NCI-H510A (cell line): ENCODE measurements around the gene ZMYND8.

Experiments
- DNase-seq: peaks from one replicate; lab custom pipeline; 2025; lab: John Stamatoyannopoulos, UW

Gene ZMYND8

DNA sequence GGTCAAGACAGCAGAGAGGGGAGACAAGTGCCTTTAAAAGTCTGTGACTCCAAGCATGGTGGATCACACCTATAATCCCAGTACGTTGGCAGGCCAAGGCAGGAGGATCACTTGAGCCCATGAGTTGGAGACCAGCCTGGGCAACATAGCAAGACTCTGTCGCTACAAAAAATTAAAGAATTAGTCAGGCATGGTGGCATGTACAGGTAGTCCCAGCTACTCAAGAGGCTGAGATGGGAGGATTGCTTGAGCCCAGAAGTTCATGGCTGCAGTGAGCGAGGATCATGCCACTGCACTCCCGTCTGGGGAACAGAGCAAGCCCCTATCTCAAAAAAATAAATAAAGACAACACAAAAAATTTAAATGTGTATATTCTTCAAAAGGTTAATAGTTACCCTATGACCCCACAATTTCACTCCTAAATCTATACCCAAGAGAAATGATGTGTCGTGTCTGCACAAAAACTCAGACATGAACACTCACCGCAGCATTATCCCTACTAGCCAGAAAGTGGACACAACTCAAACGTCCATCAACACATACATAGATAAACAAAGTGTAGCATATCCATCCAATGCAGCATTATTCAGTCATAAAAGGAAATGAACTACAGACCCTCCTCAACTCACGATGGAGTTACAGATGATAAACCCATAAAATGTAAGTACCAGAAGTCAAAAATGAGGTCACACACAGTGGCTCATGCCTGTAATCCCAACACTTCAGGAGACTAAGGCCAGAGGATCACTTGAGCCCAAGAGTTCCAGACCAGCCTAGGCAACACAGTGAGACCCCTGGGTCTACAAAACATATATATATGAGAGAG is 23.9 kb downstream of the ZMYND8 start:
- DNase-seq, result no peak

DNA sequence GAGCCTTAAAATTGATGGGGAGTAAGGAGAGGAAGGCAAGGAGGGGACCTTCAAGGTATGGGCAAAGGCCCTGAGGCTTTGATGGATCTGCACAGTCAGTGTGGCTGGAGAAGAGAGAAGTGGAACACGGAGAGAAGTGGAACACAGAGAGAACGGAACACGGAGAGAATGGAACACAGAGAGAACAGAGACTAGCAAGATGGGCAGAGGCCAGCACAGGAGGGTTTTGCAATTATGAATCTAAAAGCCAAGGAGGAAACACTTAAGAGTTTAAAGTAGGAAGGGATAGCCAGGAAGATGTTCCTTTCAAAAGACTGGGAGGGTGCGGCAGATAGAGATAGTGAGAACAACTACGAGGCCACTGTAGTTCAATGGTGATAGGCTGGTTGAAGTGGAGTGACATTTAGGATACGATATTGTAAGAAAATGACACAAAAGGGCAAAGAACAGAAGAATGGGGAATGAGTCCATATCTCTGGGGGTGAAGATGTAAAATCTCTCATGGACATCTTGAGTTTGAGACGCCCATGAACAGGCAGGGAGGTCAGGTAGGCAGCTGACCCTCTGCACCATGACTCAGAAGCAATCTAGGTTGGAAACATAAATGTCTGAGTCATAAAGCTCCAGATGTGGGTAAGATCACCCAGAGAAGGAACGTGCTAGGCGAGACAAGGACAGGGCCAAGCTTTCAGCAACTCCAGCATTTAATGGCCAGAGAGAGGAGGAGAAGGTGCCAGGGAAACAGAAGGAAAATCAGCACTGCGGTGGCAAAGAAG is 25.4 kb downstream of the ZMYND8 start:
- no peak for DNase-seq

DNA sequence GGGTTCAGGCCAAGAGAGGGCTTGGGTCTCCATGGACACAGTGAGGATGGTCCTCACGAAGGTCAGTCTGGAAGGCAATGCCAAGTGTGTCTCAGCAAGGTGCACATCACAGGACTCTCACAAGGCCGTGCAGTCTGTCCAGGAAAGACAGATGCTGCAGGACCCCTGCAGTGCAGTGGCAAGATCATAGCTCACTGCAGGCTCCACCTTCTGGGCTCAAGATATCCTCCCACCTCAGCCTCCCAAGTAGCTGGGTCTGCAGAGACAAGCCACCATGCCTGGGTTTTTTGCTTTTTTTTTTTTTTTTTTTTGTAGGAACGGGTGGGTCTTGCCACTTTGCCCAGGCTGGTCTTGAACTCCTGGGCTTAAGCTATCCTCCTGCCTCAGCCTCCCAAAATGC is 26.4 kb downstream of the ZMYND8 start:
- no peak for DNase-seq

DNA sequence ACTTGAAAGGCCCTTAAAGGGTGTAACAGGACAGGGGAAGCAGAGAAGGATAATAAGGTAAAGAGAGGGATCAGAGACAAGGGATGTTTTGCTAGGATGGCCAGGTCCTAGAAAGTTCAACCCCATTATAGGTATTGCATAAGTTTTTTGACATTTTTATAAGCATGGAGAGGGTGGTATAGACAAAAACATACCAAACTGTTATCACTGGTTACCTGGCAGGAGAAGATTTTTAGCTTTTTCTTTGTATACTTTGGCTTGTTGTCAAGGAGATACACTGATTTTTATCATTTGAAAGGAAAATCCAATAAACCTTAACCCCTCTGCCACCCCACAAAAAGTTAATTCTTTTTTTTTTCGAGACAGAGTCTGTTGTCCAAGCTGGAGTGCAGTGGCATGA is 28.4 kb downstream of the ZMYND8 start:
- no peak for DNase-seq

DNA sequence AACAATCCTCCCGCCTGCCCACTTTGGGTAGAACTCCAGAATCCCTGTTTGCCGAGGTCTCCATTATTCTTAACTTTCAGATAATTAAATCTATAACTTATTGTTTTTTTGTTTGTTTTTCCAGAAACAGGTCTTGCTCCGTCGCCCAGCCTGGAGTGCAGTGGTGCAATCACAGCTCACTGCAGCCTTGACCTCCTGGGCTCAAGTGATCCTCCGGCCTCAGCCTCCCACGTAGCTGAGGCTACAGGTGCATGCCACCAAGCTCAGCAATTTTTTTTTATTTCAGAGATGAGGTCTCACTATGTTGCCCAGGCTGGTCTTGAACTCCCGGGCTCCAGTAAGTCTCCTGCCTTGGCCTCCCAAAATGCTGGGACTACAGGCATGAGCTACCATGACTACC is 28.8 kb downstream of the ZMYND8 start:
- no peak for DNase-seq

DNA sequence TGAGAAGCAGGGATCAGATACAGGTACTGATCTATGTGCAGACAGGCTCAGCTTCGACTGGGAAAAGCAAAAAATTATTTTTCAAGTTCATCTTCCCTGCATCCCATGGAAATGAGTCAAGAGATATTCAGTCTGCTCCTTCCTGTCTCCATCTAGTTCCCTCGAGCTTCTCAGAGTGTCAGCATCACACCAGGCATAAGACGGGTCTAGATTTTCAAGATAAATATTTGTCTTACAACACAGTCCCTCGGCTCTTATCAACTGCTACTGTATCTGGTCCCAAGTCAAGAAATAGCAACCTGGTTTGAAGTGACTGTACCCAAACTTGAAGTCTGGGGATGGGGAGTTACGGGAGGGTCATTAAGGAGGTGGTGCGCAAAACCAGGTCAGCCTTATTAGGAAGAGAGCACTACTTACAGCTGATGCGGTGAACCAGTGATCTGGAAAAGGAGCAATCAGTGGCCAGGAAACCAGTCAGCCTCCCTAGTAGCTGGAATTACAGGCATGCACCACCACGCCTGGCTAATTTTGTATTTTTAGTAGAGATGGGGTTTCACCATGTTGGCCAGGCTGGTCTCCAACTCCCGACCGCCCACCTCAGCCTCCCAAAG is 29.7 kb downstream of the ZMYND8 start:
- DNase-seq, result no peak

DNA sequence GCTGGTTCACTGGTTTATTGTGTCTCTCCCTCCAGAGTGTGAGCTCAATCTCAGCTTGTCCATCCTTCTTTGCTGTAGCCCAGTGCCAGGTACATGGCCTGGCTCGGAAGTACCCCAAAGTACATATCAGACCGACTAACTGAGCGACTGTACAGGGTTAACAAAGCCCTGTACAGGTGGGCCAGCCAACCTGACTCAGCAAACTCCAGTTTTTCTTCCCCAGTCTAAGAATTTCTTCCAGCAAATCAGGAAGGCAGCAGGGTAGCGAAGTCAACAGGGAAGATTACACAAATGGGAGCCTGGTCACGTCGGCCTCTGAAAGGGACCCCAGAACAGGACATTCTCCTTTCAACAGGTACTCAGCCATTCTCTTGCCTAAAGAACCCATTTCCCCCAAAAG is 31.3 kb downstream of the ZMYND8 start:
- no peak for DNase-seq

DNA sequence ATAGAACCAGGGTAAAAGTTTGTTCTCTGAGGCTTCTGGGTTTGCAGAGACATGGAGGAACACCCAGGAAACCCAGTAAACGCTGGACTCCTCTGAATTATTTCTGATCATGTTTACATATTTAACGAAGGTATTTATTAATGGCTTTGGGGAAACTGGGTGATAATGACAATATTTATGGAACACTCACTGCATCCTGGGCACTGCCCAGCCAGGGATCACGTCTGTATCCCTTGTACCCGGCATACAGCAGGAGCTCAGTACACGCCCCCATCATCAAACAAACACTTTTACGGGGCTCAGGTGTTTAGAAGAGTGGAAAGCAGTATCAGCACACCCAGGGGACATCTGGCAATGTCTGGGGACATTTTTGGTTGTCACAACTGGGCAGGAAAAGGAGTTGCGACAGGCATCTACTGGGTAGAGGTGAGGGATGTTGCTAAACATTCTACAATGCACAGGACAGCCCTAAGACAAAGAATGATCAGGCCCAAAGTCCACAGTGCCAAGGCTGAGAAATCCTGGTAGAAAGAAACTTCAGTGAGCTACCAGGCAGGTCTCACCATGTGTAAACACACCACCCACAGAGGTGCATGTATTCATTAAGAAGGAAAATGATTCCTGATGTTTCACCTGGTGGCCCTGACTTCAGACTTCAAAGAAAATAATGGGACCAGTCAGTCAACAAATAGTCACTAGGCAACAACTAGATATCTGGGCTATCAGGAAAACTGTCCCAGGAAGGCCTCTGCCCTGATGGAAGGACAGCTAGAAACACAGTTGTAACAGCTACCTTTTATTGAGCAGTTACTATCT is 35.3 kb downstream of the ZMYND8 start:
- DNase-seq, result peak; percentile 58

DNA sequence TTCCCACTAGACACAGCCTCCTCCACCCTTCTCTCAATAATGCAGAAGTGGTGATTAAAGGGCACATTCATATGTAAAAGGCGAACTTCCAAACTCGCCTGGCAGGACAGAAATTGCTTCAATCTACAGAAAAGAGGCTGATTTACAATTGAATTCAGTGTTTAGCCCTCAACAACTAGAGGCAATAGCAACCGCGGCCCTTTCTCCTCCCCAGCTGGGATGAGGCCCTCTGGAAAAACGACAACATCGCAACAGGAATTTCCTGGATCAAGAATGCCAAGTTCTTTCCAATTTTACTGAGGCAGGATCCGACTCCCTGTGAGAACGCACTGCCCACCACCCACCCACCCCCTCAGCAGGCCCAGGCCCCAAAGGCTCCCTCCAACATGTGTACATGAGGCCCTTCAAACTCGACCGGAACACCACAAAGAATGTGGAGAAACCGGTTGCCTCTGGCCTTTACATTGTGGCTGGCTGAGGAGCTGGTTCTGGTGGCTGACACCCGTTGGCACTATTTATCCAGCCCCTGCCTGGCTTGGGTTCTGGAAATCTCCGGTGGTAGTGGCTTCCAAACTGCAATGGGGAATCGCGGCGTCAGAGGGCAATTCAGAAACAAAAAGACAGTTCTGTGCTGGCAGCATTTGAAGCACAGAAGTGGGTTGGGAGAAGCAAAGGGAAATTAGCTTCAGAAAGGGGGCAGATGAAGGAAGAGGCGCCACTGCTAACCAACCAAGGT is 36.8 kb downstream of the ZMYND8 start:
- DNase-seq, result peak; percentile 96

DNA sequence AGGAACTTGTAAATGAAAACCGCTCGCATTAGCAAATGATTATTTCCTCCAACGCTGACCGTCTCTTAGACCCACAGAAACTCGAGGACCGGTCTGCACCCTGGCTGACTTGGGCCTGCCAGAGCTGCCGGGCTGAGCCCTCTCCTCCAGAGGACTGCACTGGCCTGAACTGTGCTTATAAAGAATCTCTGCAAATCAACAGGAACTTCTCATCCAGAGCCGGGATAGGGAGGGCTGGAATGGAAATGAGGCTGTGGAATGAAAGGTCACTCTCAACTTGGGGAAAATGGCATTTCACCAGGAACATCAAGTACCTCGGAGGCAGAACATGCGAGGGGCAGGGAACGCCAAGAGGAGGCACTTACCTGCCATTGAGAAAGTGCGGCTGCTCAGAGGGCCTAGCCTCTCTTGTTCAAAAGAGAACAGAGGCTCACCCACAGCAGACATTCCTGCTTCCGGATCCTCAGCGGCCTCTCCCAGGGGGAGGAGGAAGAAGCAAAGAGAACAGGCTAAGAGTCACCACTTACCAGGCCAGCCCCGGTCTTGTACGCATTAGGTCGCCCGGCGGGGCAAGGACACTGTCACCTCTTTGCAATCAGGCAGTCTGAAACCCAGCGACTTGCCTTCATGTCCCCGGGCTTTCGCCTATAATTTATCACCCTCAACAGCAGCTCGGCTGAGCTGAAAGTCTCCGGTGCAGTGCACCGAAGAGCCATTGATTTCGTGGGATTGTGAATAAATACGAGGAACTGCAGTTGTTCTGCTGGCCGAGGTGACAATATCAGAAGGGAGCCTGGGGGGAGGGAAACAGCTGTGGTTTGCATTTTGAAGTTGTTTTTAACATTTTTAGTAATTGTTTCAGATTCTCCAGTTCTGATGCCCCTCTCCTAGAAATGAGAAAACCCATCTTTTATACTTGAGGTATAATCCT is 37.6 kb downstream of the ZMYND8 start:
- peak; percentile 34 for DNase-seq

DNA sequence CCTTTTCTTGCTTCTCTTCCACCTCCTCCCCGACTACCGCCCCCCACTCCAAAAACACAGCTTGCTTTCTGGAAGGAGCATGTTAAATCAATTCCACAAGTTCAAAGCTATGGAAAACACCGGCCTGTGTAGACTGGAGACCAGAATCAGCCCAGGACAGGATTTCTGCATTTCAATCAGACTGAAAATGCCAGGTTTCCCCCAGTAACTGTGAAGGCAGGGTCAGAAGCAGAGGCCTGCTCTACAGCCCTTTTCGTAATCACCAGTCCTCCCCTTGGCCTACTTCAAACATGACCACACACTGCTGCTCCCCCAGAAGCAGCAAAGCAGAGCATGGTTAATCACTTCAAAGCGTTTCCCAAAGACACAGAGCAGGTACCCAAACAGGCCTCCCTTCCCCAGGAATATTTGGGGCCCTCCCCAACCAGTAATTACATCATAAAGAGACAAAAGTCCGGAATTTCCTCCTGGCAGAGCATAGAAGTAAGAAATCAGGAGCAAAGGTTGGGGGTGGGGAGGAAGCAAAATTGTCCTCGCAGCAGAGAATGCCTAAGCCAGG is 38.4 kb downstream of the ZMYND8 start:
- no peak for DNase-seq

DNA sequence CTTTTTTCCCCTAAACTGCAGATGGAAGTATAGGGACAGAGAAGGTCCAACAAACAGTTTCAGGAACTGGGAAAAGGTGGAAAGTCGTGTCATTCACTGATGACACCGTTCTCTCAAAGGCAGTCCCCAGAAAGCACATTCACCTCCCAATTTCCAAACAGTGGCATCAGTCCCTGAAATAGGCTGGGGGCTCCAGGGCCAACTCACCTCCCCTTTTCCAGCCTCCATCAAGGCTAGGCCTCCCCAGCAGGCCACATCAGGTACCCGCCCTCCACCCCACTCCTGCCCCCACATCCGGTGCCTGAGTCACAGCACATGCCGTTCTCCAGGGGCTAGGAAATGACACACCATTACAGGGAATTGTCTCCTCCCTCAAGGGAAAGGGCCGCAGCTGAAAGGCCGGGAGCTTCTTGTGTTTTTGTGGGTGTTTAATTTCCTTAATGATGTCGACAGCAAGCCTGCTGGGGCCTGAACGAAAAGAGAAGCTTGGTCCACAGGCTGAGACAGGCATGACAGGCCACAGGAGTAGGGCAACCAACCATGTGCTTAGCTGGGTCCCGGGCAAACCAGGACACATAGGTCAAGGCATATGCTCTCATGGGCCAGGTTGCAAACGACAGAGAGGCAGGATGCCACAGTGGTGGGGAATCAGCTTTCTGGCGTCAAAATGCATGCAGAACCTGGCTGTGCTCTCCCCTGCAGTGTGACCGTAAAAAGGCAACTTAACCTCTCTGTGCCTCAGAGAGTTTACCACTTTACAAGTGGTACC is 39.2 kb downstream of the ZMYND8 start:
- DNase-seq, result peak; percentile 47

DNA sequence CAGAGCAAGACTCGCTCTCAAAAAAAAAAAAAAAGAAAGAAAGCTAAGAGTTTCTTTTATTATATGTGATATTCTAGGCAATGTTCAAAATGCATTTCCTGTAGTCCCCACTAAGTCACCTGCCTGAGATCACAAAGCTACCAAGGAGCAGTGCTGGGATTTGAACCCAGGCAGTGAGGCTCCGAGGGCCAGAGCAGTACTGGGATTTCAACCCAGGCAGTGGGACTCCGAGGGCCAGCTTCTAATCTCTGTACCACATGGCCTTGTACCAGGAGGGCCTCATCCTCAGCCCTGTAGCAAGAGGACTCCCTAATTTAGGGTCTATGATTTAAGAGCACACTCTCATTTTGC is 39.7 kb downstream of the ZMYND8 start:
- no peak for DNase-seq

DNA sequence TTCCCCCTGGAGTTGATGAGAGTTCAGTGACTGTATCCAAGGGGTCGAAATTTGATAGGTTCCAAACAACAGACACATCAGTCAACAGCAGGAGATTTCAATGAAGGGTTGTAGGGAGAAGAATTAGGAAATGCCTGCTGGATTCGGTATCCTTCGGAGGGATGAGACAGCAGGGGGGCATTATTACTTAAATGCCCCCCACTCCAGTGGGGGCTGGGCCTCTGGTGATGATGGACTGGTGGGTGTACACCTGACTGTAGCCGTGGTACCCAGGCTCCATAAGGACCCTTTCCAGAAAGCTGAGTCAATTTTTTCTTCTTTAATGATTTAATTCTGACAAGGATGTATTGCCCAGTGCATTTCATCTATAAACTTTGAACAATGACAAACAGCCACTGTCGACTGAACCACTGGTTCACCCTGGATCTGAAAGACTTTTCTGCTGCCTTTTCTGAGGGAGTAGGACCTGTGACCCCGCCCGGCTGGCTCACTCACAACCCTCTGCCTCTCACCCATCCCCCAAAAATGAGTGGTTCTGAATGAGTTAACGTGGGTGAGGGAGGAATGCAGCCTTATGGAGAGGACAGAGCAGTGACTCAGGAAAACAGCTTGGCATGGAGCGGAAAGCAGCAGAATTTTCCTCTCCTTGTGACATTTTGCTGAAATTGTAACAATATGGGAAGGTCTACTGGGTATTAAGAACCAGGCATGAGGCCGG is 41.0 kb downstream of the ZMYND8 start:
- DNase-seq, result no peak

DNA sequence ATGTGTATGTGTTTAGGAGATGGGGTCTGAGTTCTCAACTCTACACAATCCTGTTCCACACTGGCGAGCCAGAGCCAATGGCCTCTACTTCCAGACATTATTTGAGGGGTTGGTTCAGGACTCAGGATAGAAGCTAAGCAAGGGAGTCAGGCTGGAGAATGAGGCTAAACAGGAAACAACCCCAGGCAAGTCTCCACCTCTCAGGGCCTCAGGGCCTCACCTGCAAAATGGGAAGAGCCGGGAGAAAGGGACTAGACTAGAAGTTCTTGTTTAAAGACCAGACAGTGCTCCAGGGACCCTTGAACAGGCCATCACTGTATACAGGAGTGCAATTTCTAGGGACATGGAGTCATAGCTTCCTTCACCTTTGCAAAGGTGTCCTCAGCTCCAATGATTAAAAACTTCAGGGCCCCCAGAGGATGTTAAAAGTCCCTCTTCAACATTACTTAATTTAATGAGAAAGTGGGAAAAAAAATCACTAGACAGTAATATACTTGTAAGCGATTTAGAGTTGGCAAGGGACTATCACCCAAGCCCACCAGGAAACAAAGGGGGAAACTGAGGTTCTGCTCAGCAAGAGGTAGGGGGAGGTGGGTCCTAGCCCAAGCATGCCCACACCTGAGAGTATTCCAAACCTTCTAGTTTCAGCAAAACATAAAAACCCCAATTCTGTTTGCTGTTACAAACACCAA is 41.7 kb downstream of the ZMYND8 start:
- DNase-seq, result no peak

DNA sequence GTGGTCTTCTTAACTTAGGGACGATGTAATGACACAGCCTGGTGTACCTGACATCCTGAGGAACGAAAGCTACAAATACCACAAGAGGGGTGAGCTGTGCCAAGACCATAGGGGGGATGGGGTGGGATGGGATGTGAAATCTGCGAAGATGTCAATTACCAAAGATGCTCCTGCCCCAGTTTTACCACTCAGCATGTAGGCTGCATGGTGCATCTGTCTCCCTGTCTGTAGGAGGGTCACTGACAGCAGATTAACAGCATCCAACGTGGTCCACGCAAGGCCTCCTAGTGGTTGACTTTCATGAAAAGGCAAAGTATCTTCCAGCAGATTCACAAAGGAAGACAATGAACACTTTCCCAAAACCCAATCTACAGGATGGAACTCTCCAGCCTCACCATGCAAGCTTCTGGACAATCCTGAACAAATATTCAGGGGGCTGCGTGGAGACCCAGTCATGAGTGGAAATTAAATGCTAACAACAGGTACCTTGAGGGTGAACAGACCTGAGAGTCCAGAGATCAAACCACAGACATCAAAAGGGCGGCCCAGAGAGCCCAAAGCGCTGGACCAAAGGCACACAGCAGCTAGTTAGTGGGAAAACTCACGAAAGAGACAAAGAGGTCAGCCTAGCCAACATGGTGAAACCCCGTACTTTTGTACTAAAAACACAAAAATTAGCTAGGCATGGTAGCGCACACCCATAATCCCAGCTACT is 44.4 kb downstream of the ZMYND8 start:
- no peak for DNase-seq

DNA sequence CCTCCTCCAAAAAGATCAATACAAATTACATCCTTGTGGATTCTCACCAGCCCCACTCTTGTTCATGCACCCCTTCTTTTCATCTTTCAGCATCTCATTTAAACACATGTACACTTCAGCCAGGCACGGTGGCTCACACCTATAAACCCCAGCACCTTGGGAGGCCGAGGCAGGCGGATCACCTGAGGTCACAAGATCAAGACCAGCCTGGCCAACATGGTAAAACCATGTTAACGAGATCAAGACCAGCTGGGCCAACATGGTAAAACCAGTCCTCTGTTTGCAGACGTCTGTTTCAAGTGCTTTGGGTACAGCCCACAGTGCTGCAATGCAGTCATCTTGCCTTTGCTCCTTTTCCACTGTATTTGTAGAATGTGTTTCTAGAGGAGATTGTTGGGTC is 45.3 kb downstream of the ZMYND8 start:
- DNase-seq, result no peak
